ENCODE measurements around the gene BCAS4.

Gene BCAS4

DNA sequence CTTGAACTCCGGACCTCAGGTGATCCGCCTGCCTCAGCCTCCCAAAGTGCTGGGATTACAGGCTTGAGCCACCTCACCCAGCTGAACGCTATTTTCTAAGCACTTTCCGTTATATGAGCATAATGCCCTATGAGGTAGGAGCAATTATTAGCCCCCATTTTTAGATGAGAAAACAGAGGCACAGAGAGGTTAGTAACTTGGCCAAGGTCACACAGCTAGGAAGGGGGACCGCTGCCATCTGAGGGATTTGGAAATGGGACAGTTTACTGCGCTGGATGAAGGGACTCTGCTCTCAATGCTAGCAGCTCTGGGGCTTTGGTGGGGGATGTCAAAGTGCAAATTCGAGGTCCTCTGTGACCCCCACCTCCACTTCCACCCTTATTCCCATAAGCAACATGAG, 62.5 kb downstream of the BCAS4 start:
- no peak for DNase-seq

DNA sequence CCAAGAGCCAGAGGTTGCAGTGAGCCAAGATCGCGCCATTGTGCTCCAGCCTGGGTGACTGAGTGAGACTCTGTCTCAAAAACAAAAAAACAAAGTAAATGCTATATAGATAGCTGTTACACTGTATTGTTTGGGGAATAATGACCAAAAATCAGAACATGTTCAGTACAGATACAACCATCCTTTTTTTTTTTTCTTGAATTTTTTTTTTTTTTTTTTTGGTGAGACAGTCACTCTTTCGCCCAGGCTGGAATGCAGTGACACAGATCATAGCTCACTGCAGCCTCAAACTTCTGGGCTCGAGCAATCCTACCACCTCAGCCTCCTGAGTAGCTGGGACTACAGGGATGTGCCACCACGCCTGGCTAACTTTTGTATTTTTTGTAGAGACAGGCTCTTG, 63.7 kb downstream of the BCAS4 start:
- DNase-seq: no peak

DNA sequence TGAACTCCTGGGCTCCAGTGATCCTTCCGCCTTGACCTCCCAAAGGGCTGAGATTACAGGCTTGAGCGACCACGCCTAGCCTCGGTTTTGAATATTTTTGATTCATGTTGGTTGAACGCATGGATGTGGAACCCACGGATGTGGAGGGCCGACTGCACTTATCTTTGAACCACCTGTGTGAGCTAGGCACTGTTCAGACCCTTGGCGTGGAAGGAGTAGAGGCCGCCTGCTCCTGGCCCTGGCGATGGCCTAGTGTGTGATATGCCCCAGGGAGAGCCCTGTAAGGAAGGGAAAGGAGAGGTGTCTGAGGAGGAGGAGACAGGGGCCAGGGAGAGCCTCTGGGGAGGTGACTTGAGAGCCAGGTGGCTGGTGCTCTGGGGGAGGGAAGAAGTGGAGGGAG, 64.3 kb downstream of the BCAS4 start:
- no peak for DNase-seq

DNA sequence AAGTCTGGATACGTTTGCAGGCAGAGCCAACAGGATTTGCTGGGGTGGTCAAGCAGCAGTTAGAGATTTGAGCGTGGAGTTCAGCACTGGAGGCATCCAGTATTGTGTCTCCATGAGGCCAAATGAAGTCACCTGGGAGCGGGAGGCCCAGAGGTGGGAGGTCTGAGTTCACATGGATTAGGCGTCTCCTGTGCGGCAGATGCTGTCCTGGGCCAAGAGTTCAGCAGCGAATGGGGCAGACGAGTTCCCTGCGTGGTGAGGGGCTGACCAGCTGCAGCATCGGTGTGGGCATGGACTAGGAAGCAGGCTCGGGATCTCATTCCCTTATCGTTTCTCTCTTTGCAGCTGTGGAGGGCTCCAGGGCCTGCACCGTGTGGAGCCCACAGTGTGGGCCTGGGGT, 66.2 kb downstream of the BCAS4 start:
- DNase-seq: no peak

DNA sequence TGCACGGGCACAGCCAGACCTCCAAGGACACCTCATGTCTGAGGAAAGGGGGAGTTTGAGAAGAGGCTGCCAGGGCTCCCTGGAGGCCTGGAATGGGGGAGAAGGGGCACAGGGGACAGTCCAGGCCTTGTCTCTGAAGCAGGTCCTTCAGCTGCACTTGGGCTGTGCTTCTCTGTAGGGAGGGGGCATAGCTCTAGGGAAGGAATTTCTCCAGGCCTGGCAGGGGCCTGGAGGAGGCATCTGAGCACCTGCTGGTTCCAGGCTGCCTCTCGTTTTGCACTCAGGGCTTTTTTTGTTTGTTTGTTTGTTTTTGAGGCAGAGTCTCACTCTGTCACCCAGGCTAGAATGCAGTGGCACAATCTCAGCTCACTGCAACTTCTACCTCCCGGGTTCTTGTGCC, 67.7 kb downstream of the BCAS4 start:
- DNase-seq: no peak

DNA sequence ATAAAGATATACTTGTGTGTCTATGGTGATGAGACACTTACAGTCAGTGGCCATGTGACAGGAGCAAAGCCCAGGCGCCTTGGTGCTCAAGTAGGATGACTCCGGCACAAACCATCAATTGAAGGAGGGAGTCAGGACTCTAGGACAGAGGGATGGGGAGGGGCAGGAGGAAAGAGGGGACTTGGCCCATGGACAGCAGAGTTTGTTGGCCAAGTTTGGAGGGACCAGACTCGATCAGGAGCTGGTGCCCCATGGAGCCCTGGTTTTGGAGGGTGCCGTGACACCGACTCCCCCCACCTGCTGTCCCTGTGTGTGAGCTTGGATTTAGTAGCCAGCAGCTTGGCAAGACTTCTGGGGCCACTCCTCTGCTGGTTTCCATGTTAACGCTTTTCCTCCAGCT, 70.3 kb downstream of the BCAS4 start:
- DNase-seq: no peak

DNA sequence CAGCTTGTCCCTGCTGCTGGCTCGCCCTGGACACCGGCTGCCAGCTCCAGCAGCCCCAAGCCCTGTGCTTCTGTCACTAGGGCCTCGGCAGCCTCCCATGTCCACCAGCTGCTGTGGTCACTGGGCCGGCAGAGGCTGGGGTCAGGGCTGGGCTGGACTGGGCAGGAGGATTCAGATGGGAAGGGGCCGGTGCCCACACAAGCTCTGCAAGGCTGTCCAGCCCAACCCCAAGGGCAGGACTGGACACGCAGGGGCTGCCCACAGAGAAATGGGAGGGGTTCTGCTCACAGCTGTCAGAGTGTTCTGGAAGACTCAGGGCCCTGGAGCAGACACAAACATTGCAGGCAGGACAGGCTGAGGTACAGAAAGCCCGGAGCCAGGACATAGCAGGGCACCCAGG, 70.7 kb downstream of the BCAS4 start:
- no peak for DNase-seq

DNA sequence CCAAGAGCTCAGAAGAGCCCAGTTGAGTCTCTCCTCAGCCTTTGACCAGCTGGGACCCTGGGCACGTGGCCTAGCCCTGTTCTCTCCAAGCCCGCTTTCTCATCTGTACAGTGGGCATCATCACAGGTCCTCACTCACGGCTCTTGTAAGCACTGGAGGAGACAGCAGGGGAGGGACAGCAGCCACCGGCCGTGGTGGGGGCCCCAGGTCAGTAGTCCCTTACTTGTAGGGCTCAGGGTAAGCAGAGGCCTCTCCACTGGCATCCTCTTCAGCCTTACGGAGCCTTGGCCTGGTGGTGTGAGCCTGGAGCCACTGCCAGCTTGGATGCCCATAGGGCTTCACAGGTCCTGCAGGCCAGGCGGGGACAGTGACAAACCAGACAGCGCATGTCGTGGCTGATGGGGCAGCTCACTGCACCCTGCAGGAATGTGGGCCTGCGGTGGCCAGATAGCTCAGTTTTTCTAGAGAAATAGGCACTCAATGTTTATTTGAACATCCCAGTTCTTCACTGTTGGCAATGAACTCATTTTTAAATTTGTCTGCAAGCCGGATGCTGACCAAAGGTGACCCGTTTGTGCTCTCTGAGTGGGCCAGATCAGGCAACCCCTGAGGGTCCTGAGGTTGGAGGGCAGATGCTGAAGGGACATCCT, 71.3 kb downstream of the BCAS4 start:
- no peak for DNase-seq

DNA sequence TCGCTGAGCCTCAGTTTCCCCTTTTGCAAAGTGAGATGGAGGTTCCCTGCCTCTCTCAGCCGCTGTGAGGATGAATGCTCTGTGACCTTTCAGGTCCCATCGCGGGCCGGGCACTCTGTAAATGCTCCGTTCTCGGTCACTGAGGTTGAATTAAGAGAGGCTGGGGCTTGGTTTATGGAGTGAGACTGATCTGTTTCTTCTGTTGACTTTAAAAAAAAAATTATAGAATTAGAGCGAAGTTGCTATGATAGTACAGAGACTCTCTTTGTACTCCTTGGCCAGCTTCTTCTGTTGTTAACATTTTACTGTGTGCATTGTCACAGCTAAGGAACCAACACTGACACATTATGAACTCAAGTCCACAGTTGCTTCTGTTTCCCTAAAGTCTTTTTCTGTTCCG, 72.0 kb downstream of the BCAS4 start:
- DNase-seq: no peak

DNA sequence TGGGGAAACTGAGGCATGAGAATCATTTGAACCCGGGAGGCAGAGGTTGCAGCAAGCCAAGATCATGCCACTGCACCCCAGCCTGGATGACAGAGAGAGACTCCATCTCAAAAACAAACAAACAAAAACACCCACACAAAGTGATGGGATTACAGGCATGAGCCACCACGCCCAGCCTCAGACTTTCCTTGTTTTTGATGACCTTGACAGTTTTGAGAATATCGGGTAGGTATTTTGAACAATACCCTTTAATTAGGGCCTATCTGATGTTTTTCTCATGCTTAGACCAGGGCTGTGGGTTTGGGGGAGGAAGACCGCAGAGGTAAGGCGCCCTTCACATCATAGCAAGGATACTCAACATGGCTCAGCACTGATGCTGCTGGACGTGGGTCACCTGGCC, 72.9 kb downstream of the BCAS4 start:
- no peak for DNase-seq

DNA sequence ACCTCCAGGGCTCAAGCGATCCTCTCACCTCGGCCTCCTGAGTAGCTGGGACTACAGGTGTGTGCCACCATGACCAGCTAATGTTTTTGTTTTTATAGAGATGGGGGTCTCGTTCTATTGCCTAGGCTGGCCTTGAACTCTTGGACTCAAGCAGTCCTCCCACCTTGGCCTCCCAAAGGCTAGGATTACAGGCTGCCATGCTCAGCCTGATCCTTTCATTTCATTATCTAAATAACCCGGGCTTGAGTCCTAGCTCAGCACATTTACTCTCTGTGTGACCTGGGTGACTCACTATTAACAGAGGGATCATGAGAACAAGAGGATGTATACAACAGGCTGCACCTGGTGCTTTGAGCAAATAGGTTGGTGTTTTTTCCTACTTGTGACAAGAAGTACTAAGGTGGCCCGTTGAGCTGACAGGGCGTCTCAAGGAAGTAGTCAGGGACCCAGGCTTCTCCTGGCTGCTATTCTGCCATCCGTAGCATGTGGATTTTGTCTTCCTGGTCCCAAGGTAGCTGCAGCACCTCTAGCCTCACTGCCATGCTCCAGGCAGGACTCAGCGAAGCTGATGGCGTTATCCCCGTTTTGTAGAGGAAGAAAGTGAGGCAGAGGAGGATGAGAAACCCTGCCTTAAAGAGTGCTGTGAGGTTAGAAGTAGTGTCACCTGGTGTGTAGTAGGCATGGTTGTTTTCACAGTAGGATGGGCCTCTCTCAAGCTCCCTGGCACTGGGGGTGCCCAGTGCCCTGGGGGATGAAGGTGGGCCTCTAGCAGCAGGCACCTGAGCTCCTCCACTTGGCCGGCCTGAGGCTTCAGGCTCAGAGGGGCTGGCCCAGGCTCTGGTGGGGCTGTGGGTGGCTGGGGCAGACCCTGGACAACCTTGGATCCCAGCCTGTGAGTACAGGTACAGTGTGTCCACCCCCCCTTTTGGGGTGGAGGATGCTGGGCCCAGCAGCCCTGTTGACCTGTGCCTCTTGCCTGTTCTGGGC, 73.9 kb downstream of the BCAS4 start:
- no peak for DNase-seq

DNA sequence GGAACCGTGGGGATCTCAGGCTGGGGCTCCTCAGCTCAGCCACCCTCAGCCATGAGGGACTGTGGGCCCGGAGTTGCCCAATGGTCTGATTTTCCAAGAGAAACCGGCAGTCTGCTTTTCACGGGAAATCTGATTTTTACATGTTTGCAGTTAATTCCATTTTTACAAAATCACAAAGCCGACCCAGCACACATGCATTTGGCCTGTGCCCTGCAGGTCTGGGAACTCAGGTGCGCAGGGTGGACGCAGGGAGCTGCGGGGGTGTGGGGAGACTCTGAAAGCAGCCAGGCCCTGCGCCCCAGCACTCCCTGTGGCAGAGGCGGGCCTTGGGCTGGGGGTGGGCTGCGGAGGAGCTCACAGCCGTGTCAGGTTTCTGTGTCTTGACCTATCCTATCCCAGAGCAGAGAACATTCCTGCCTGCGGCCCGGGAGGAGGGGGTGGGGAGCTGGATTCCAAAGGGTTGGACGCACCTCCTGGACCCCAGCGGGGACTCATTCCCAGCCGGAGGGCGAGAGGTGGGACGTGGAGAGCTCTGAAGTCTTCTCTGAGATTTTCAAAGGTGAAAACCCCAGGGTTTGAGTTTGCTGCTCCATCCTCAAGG, 75.8 kb downstream of the BCAS4 start:
- DNase-seq: no peak

DNA sequence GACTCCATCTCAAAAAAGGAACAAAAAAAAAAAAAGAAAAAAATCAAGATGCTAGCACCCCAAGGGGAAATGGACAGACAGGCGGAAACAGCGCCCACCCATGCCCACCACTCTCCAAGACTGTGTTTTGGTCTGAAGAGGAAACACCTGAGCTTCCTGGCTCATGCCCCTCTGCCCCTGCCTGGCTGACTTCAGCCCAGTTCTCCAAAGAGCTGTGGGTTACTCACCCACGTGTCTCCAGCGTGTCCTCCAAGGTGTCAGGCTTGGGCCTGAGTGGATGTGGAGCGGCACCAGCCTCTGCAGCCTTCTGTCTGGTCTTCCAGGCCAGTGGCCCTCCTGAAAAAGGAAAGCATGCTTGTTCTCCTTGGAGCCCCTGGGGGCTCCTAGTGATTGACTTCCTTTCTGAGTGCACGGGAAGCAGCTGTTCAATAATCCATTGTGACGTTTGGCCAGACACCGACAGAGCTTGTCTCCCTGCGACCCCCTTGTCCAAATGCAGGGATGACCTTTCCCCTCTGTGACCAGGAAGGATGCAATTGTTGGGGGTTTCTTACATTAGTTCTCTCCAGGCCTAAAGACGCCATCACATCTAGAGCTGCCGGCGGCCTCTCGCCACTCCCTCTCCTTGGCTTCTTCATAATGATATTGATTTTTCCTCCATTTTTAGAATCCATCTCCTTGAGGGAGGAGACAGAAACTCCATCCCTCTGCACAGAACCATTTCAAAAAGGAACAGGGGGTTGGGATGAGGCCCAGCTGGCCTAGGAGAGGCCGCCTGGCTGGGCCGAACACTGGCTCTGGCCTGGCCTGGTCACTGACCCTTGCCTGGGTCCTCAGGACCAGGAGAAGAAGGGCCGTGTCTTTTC, 77.9 kb downstream of the BCAS4 start:
- no peak for DNase-seq

DNA sequence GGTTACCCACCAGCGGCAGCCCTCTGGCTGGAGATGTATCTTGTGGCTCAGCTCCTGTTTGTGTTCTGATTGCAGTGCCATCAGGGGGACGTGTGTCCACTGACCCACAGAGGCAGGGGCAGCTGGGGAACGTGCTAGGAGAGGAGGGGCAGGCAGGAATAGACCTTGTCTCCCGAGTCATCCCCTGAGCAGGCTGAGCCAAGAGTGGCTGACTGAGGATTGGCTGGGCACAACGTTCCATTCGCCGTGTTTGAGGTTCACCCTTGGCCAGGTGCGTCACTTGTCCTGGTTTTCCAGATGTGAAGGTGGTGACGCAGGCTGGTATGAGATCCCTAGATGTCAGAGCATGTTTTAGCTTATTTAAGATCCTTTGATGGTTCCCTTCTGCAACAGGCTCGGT, 78.7 kb downstream of the BCAS4 start:
- DNase-seq: no peak

DNA sequence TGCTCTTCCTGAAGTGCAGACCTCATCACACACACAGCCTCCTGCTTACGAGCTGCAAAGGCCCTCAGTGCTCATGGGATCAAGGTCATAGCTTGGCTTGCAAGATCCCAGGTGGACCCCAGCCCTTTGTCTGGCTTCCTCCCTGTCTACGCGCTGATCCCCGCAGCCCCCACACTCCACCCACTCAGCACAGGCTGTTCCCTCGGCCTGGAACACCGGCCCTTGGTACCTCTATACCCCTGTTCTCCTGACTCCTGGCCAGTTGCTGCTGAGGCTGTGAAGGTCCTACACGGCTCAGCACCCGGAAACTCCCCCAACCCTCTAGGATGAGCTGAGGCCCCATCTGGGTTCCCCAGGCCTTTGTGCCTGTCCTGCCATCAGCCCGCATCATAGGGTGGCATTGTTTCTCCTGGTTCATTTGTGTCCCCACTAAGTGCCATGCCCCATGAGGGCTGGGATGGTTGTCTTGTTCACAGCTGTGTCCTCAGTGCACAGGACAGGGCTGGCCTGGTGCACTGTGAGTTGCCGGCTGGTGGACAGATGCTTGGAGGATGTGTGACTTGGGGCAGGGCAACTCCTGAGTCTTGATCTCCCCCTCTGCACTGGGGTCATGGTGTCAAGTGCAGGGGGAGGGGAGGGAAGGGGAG, 79.4 kb downstream of the BCAS4 start:
- DNase-seq: no peak

DNA sequence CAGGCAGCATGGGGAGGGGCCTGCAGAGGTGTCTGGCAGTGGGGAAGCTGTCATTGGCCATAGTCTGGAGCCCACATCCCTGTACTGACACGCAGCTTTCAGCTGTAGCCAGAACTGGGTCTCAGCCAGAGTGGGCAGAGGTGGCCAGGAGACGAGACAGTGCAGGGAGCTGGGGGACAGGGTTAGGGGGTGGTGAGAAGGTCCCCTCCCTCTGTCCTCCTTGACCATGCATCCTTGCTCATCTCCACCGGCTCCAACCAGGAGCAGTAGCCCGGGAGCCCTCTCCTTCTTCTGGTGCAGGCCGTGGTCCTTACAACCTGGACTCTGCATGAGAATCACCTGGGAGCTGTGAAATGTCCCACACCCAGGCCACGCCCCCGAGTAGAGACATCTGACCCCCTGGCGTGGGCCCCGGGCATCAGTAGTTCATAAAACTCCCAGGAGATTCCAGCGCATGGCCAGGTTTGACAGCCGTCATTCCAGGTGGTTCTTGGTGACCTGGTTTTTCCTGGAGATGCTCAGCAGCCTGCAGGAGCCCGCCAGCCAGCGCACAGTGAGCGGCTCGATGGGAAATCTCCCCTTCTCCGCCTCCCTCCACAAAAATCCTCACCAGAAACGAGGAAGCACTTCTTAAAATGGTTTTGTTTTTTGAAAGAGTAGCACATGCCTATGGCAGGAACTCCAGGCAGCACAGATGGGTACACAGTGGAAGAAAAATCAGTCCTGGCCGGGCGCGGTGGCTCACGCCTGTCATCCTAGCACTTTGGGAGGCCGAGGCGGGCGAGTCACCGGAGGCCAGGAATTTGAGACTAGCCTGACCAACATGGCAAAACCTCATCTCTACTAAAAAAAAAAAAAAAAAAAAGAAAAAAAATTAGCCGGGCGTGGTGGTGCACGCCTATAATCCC, 80.2 kb downstream of the BCAS4 start:
- no peak for DNase-seq

DNA sequence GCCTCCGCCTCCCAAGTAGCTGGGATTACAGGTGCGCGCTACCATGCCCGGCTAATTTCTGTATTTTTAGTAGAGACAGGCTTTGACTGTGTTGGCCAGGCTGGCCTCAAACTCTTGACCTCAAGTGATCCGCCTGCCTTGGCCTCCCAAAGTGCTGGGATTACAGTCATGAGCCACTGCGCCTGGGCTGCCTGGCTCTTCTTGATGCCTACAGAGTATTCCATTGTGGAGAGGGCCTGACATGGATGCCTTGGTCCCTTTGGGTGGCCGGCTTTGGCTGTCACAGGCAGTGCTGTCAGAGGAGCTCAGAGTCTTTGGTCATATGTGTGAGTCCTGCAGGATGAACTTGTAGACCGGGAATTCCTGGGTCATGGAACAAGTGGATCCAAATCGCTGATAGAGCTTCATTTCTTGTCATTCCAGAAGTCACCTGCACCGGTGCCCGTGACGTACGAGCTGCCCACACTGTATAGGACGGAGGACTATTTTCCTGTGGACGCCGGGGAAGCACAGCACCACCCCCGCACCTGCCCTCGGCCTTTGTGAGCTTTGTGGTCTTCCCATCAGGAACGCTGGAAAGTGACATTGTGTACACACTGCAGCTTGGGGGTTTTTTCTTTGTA, 81.3 kb downstream of the BCAS4 start:
- no peak for DNase-seq

DNA sequence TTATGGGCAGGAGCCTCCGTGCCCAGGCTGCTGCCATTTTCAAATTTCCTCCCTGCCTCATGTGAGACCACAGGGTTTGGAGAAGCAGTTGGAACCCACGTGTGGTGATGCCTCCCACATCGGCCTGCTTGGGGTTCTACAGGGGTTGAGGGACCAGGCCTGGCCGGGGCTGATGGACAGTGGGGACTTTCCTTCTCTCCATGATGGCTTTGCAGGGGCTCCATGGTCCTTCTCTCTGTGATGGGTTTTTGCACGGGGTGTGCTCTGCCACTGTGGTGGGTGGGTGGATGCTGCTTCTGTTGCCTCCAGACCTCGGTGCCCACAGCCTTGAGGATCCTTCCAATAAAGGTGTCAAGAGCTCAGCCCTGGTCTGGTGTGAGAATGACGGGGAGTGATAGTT, 82.0 kb downstream of the BCAS4 start:
- DNase-seq: no peak

DNA sequence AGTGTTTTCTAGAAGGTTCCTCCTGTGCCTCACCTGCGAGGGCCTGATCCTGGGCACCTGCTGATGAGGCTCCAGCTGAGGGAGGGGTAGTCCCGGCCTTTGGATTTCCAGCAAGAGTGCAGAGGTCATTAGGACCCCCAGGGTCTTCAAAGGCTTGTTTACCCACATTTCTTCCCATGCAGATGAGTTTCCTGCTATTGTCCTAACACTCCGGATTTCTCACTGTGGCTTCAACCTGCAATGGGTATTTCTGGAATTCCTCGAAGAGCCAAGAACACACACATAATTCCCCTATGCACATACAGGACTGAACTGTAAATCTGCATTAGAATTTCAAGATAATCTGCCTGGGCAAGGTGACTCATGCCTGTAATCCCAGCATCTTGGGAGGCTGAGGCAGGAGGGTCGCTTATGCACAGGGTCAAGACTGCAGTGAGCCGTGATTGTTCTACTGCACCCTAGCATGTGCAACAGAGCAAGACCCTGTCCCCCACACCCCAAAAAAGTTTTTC, 82.4 kb downstream of the BCAS4 start:
- DNase-seq: no peak

DNA sequence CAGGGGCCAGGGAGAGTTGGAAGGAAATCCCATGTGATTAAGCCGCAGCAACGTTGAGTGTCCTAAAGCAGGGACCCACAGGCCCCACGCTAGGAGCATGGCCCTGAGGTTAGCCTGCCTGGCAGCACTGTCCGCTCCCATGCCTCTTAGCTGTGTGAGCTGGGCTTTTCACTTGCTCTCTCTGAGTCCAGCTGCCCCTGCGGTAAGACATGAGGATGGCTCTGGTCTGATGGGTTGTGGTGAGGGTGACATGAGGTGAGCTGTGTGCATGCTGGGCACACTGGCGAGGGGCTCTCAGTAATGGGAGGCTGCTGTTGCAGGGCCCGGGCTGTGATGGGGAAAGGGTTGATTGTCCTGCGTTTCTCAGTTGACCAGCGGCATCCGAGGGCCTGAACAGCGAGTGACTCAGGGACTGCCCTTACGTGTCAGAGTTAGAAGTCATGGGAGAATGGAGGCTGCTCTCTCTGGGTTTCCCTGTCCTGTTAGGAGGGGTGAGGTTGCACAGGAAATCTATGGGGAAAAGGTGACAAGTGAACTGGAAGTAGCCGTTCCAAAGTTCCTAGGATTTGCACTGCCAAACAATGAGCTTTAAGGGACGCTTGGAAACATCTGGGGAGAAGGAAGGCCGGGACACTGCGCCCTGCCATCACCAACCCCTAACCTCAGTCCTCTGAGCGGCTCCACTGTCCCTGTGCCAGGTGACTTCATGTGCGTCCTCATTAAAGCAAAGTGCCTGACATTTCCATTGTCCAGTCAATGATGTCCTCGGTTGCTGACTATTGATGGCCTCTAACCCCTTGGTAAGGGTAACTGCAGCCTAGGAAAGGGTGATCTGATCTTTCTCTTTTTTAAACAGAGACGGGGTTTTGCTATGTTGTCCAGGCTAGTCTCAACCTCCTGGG, 85.0 kb downstream of the BCAS4 start:
- no peak for DNase-seq

Data from CD4-positive, alpha-beta T cell treated with Interleukin-10 for 1 hour (primary cell).